IPS-15b (cell line): ENCODE measurements around the gene GTPBP6.
"Not testable (repeated sequence)": the region's sequence is repeated elsewhere in the genome, so short reads cannot be mapped to it uniquely, and the experiment has no call there.

Experiments
- H3K27me3 ChIP-seq: one replicate; pipeline ENCODE4 v1.6.1; 2013; ENCODE audit warnings: low read length; ENCODE audit not compliant: control insufficient read depth, insufficient read depth
- H3K36me3 ChIP-seq: one replicate; pipeline ENCODE4 v1.6.1; 2013; ENCODE audit warnings: low read length; ENCODE audit not compliant: control insufficient read depth, insufficient read depth
- H3K4me1 ChIP-seq: one replicate; pipeline ENCODE4 v1.6.1; 2013; ENCODE audit warnings: mild to moderate bottlenecking, low read length; ENCODE audit not compliant: control insufficient read depth, insufficient read depth
- H3K4me3 ChIP-seq: one replicate; pipeline ENCODE4 v1.5.1; 2013; ENCODE audit warnings: low read depth, low read length
- H3K9ac ChIP-seq: one replicate; pipeline ENCODE4 v1.6.1; 2013; ENCODE audit warnings: low read depth, mild to moderate bottlenecking, low read length
- H3K9me3 ChIP-seq: one replicate; pipeline ENCODE4 v1.6.1; 2013; ENCODE audit warnings: mild to moderate bottlenecking, low read length; ENCODE audit not compliant: control insufficient read depth, insufficient read depth

GTPBP6 gene

GRCh38 chrX:275476-275966 lies 43.1 kb downstream of the GTPBP6 start:
- peak overlapping the region; percentile 67 for H3K4me3 ChIP-seq
- no peaks in the 10 kb centered on the region for H3K27me3 ChIP-seq
- H3K9me3 ChIP-seq = no peaks in the 10 kb centered on the region
- H3K36me3 ChIP-seq = peaks cover 2% of the 10 kb centered on the region
- H3K9ac ChIP-seq = peak overlapping the region; percentile 47
- H3K4me1 ChIP-seq = peaks cover 5% of the 10 kb centered on the region

DNA sequence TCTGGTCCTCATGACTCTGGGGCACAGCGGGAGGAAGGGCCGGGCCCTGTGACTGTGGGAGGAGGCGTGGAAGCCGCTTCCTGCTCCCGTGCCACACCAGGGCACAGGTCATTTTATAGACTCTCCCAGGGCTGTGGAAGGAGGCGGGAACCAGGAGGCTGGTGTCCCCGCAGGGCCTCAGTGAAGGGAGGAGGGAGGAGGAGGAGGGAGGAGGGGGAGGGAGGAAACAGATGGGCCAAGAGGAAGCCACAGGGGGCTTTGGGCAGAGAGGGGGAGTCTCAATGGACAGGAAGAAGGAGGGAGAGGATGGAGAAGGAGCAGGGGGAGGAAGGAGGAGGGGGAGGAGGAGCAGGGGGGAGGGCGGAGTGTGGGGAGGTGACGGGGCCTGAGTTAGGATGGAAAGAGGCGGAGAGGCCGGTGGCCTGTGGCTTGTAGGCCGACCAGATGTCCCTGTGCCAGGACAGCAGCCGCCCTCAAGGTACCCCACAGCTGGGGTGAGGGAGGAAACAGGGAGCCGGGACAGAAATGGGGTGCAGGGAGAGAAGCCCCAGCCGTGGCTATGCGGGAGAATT lies 43.6 kb downstream of the GTPBP6 start:
- H3K4me3 ChIP-seq = peak overlapping the region; percentile 67
- peak overlapping the region; percentile 47 for H3K9ac ChIP-seq
- H3K9me3 ChIP-seq = no peaks in the 10 kb centered on the region
- peaks cover 5% of the 10 kb centered on the region for H3K4me1 ChIP-seq
- H3K36me3 ChIP-seq = peaks cover 2% of the 10 kb centered on the region
- H3K27me3 ChIP-seq = no peaks in the 10 kb centered on the region

- Histone ChIP-seq H3K4me1 (peaks cover 2% of the 10 kb centered on the region), H3K9me3 (no peaks in the 10 kb centered on the region), H3K27me3 (no peaks in the 10 kb centered on the region), H3K4me3 (peak overlapping the region; percentile 46), H3K9ac (no peak overlapping the region), H3K36me3 (no peaks in the 10 kb centered on the region)
Measured at GRCh38 chrX:270848-271367, 47.7 kb downstream of the GTPBP6 start.

GRCh38 chrX:267771-268261 lies 50.8 kb downstream of the GTPBP6 start:
- Histone ChIP-seq H3K4me3 (no peak overlapping the region), H3K9ac (no peak overlapping the region), H3K9me3 (no peaks in the 10 kb centered on the region), H3K27me3 (no peaks in the 10 kb centered on the region), H3K4me1 (peaks cover 2% of the 10 kb centered on the region), H3K36me3 (no peaks in the 10 kb centered on the region)

- H3K36me3 ChIP-seq = no peaks in the 10 kb centered on the region
- H3K27me3 ChIP-seq = no peaks in the 10 kb centered on the region
- H3K4me1 ChIP-seq = no peaks in the 10 kb centered on the region
- no peak overlapping the region for H3K9ac ChIP-seq
- H3K9me3 ChIP-seq = no peaks in the 10 kb centered on the region
- H3K4me3 ChIP-seq = no peak overlapping the region
Measured at GRCh38 chrX:265502-265901, 53.1 kb downstream of the GTPBP6 start.

GRCh38 chrX:264634-265455 lies 53.8 kb downstream of the GTPBP6 start:
- Histone ChIP-seq H3K27me3 (no peaks in the 10 kb centered on the region), H3K4me3 (no peak overlapping the region), H3K4me1 (no peaks in the 10 kb centered on the region), H3K9ac (no peak overlapping the region), H3K36me3 (no peaks in the 10 kb centered on the region), H3K9me3 (no peaks in the 10 kb centered on the region)

DNA sequence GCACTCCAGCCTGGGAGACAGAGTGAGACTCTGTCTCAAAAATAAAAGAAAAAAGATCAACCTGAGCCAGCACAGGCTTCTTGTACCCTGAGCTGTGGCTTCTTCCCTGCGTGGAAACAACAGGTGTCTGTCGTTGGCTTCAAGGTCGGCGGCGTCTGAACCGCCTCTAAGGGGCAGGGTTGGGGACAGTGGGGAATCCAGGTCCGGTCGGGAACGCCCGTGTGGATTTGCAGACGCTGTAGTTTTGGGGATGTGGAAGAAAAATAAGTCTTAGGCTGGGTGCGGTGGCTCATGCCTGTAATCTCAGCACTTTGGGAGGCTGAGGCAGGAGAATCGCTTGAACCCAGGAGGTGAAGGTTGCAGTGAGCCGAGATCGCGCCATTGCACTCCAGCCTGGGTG lies 54.6 kb downstream of the GTPBP6 start:
- not testable (repeated sequence) for H3K27me3 ChIP-seq, H3K36me3 ChIP-seq, H3K9ac ChIP-seq, H3K9me3 ChIP-seq, H3K4me3 ChIP-seq, H3K4me1 ChIP-seq

DNA sequence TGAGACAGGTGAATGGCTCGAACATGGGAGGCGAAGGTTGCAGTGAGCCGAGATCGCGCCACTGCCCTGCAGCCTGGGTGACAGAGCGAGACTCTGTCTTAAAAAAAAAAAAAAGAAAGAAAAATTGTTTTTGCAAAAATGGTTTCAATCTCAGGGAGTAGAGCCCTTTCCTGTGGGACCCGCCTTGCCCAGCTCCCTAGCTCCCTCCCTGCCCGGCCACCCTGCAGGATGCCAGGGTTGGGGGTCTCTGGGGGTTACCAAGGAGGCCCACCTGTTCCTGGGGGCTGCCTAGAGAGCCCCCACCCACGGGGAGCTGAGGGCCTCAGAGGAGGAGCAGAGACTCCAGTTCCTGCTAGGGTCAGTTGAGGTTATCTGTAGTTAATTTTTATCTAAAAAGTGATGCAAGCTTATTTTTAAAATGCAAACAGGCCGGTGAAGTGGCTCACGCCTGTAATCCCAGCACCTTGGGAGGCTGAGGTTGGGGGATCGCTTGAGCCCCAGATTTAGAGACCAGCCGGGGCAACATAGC lies 56.2 kb downstream of the GTPBP6 start:
- Histone ChIP-seq H3K27me3 (no peaks in the 10 kb centered on the region), H3K4me1 (no peaks in the 10 kb centered on the region), H3K4me3 (no peak overlapping the region), H3K36me3 (no peaks in the 10 kb centered on the region), H3K9ac (no peak overlapping the region), H3K9me3 (no peaks in the 10 kb centered on the region)

DNA sequence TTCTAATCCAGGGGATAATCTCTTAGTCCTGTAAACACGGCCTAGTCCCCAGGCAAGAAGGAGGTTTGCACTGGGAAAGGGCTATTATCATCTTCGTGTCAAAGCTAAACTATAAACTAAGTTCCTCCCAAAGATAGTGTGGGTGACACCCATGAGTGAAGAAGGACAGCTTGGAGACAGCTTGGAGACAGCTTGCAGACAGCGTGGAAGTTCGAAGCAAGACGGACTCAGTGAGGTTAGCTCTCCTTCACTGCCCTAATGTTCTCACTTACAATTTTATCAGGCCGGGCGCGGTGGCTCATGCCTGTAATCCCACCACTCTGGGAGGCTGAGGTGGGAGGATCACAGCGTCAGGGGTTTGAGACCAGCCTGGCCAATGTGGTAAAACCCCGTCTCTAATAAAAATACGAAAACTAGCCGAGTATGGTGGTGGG lies 56.7 kb downstream of the GTPBP6 start:
- H3K4me3 ChIP-seq = no peak overlapping the region
- H3K9ac ChIP-seq = no peak overlapping the region
- no peaks in the 10 kb centered on the region for H3K4me1 ChIP-seq
- H3K36me3 ChIP-seq = no peaks in the 10 kb centered on the region
- H3K9me3 ChIP-seq = no peaks in the 10 kb centered on the region
- no peaks in the 10 kb centered on the region for H3K27me3 ChIP-seq

GRCh38 chrX:261167-261918 lies 57.3 kb downstream of the GTPBP6 start:
- Histone ChIP-seq H3K36me3 (no peaks in the 10 kb centered on the region), H3K9me3 (no peaks in the 10 kb centered on the region), H3K4me3 (no peak overlapping the region), H3K4me1 (no peaks in the 10 kb centered on the region), H3K27me3 (no peaks in the 10 kb centered on the region), H3K9ac (no peak overlapping the region)

DNA sequence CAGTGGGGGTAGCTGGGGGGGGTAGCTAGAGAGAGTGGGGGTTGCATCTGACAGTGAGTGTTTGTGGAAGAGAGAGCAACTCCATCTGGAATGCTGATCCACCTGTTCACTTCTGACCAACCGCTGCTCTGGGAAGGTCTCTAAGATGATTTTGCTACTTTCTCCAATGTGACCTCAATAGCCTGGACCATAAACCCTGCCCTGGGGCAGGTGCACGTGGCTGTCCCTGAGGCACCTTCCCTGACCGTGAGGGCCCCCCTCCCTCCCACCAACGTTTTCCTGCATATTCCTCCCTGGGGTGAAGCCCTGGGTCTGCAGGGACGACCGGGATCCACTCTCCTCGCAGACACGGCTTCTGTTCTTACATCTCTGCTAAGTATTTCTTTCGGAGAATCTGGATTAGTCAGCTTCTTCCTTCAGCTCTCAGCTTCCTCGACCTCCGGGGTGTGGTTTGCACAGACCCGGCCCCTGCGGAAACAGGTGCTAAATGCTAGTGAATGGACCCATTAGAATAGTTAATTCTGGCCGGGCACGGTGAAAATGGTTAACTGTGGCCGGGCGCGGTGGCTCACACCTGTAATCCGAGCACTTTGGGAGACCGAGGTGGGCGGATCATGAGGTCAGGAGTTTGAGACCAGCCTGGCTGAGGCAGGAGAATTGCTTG lies 58.8 kb downstream of the GTPBP6 start:
- Histone ChIP-seq H3K9me3 (no peaks in the 10 kb centered on the region), H3K36me3 (no peaks in the 10 kb centered on the region), H3K4me1 (no peaks in the 10 kb centered on the region), H3K4me3 (no peak overlapping the region), H3K27me3 (no peaks in the 10 kb centered on the region), H3K9ac (no peak overlapping the region)
